ENCODE measurements around the gene QRFP. TPM values are rescaled to one million over a fixed set of nuclear protein-coding genes. Genes with fewer than 3 reads are reported as not detected.

QRFP gene
- total RNA-seq, 4 donors from 2014 or later: not detected

- 97% methylated on average over 7 of the region's 8 CpGs for WGBS
- no peak for DNase-seq (ENCODE audit: extremely low spot score)
- intact Hi-C loops (cut with DNase I): no loop called here
- Histone ChIP-seq H3K36me3 (no peaks in the 10 kb centered on the region), H3K4me3 (no peak overlapping the region), H3K4me1 (peaks cover 0 to 17% (median 11%) of the 10 kb centered on the region in 4 donors), H3K27ac (replicated peaks in 1 of 4) (no peak overlapping the region), H3K9me3 (no peaks in the 10 kb centered on the region), H3K27me3 (peaks cover 0 to 19% (median 0%) of the 10 kb centered on the region in 4 donors)
- TF ChIP-seq EP300 (IDR thresholded peaks at IDR 0.05): no peak
- no peak for TF ChIP-seq CTCF (IDR thresholded peaks at IDR 0.05)
- no peak for TF ChIP-seq POLR2AphosphoS5 (IDR thresholded peaks at IDR 0.05)
- no peak for TF ChIP-seq POLR2A (IDR thresholded peaks at IDR 0.05; ENCODE audit: low read depth)
Observed at GRCh38 chr9:130915096-130915447, 18.5 kb upstream of the QRFP start.

GRCh38 chr9:130914417-130915095 is 17.9 kb upstream of the QRFP start:
- 84% methylated on average over 23 of the region's 24 CpGs for WGBS
- no peaks in the 10 kb centered on the region for H3K36me3 ChIP-seq
- H3K27me3 ChIP-seq: peaks cover 0 to 14% (median 0%) of the 10 kb centered on the region in 4 donors
- peaks cover 0 to 17% (median 11%) of the 10 kb centered on the region in 4 donors for H3K4me1 ChIP-seq
- no peak overlapping the region for H3K27ac ChIP-seq (replicated peaks in 1 of 4)
- TF ChIP-seq EP300 (IDR thresholded peaks at IDR 0.05) (no peak), CTCF (IDR thresholded peaks at IDR 0.05) (no peak), POLR2AphosphoS5 (IDR thresholded peaks at IDR 0.05) (no peak), POLR2A (IDR thresholded peaks at IDR 0.05; ENCODE audit: low read depth) (no peak)
- intact Hi-C loops (cut with DNase I): no loop called here
- DNase-seq (ENCODE audit: extremely low spot score): no peak
- no peak overlapping the region for H3K4me3 ChIP-seq
- no peaks in the 10 kb centered on the region for H3K9me3 ChIP-seq

- Histone ChIP-seq H3K4me3 (peak overlapping the region; percentile 17 to 45 (median 35)), H3K27ac (replicated peaks in 1 of 4) (peak overlapping the region in 1 of 4 donors; percentile 52), H3K36me3 (no peaks in the 10 kb centered on the region), H3K27me3 (peaks cover 0 to 6% (median 0%) of the 10 kb centered on the region in 4 donors), H3K9me3 (no peaks in the 10 kb centered on the region), H3K4me1 (peaks cover 0 to 14% (median 11%) of the 10 kb centered on the region in 4 donors)
- intact Hi-C loops (cut with DNase I): no loop called here
- no peak for DNase-seq (ENCODE audit: extremely low spot score)
- 67% methylated on average over 22 of the region's 23 CpGs for WGBS
- TF ChIP-seq POLR2AphosphoS5 (IDR thresholded peaks at IDR 0.05) (no peak), POLR2A (IDR thresholded peaks at IDR 0.05; ENCODE audit: low read depth) (no peak), EP300 (IDR thresholded peaks at IDR 0.05) (no peak), CTCF (IDR thresholded peaks at IDR 0.05) (no peak)
Observed at GRCh38 chr9:130913599-130914416, 17.2 kb upstream of the QRFP start.

- H3K27ac ChIP-seq (replicated peaks in 1 of 4): peak overlapping the region in 3 of 4 donors; percentile 35 to 52 (median 52)
- peak overlapping the region; percentile 17 to 45 (median 35) for H3K4me3 ChIP-seq
- no peaks in the 10 kb centered on the region for H3K36me3 ChIP-seq
- 58% methylated on average over 23 of the region's 38 CpGs for WGBS
- intact Hi-C loops (cut with DNase I): no loop called here
- H3K9me3 ChIP-seq: no peaks in the 10 kb centered on the region
- TF ChIP-seq CTCF (IDR thresholded peaks at IDR 0.05) (no peak), POLR2A (IDR thresholded peaks at IDR 0.05; ENCODE audit: low read depth) (no peak), EP300 (IDR thresholded peaks at IDR 0.05) (no peak), POLR2AphosphoS5 (IDR thresholded peaks at IDR 0.05) (peak in 1 of 2 donors; percentile 38)
- no peak for DNase-seq (ENCODE audit: extremely low spot score)
- H3K4me1 ChIP-seq: peaks cover 0 to 14% (median 8%) of the 10 kb centered on the region in 4 donors
- H3K27me3 ChIP-seq: peaks cover 0 to 6% (median 0%) of the 10 kb centered on the region in 4 donors
Observed at GRCh38 chr9:130912932-130913598, 16.5 kb upstream of the QRFP start.

All from esophagus muscularis mucosa (tissue), 4 donors.